IPS-15b (cell line): ENCODE measurements around the gene ZNF778.
"Not testable (repeated sequence)": the region's sequence is repeated elsewhere in the genome, so short reads cannot be mapped to it uniquely, and the experiment has no call there.

ENCODE experiments used
- H3K27me3 ChIP-seq: one replicate; pipeline ENCODE4 v1.6.1; 2013; ENCODE audit warnings: low read length; ENCODE audit not compliant: control insufficient read depth, insufficient read depth
- H3K36me3 ChIP-seq: one replicate; pipeline ENCODE4 v1.6.1; 2013; ENCODE audit warnings: low read length; ENCODE audit not compliant: control insufficient read depth, insufficient read depth
- H3K4me1 ChIP-seq: one replicate; pipeline ENCODE4 v1.6.1; 2013; ENCODE audit warnings: mild to moderate bottlenecking, low read length; ENCODE audit not compliant: control insufficient read depth, insufficient read depth
- H3K4me3 ChIP-seq: one replicate; pipeline ENCODE4 v1.5.1; 2013; ENCODE audit warnings: low read depth, low read length
- H3K9ac ChIP-seq: one replicate; pipeline ENCODE4 v1.6.1; 2013; ENCODE audit warnings: low read depth, mild to moderate bottlenecking, low read length
- H3K9me3 ChIP-seq: one replicate; pipeline ENCODE4 v1.6.1; 2013; ENCODE audit warnings: mild to moderate bottlenecking, low read length; ENCODE audit not compliant: control insufficient read depth, insufficient read depth

Gene ZNF778

GRCh38 chr16:89191901-89192185 lies 25.7 kb upstream of the ZNF778 start:
- Histone ChIP-seq H3K36me3 (no peaks in the 10 kb centered on the region), H3K4me3 (peak overlapping the region; percentile 52), H3K9ac (no peak overlapping the region), H3K9me3 (peaks cover 3% of the 10 kb centered on the region), H3K27me3 (peaks cover 7% of the 10 kb centered on the region), H3K4me1 (no peaks in the 10 kb centered on the region)

- H3K36me3 ChIP-seq, H3K9me3 ChIP-seq, H3K4me1 ChIP-seq, H3K27me3 ChIP-seq, H3K9ac ChIP-seq: not testable (repeated sequence)
- H3K4me3 ChIP-seq: peak overlapping the region; percentile 52
Observed at GRCh38 chr16:89192186-89192955, 25.1 kb upstream of the ZNF778 start.

- H3K9me3 ChIP-seq: peaks cover 3% of the 10 kb centered on the region
- no peaks in the 10 kb centered on the region for H3K4me1 ChIP-seq
- no peaks in the 10 kb centered on the region for H3K36me3 ChIP-seq
- no peak overlapping the region for H3K9ac ChIP-seq
- peaks cover 7% of the 10 kb centered on the region for H3K27me3 ChIP-seq
- H3K4me3 ChIP-seq: peak overlapping the region; percentile 22
Observed at GRCh38 chr16:89192956-89193575, 24.4 kb upstream of the ZNF778 start.

GRCh38 chr16:89193576-89194293 lies 23.8 kb upstream of the ZNF778 start:
- Histone ChIP-seq H3K36me3 (peaks cover 4% of the 10 kb centered on the region), H3K4me3 (peak overlapping the region; percentile 22), H3K9ac (no peak overlapping the region), H3K27me3 (peaks cover 7% of the 10 kb centered on the region), H3K9me3 (peaks cover 3% of the 10 kb centered on the region), H3K4me1 (no peaks in the 10 kb centered on the region)

- Histone ChIP-seq H3K27me3 (peaks cover 7% of the 10 kb centered on the region), H3K4me1 (no peaks in the 10 kb centered on the region), H3K36me3 (peaks cover 4% of the 10 kb centered on the region), H3K4me3 (no peak overlapping the region), H3K9me3 (peaks cover 3% of the 10 kb centered on the region), H3K9ac (no peak overlapping the region)
Observed at GRCh38 chr16:89194340-89195311, 22.9 kb upstream of the ZNF778 start.

- Histone ChIP-seq H3K36me3 (peaks cover 4% of the 10 kb centered on the region), H3K4me1 (no peaks in the 10 kb centered on the region)
Observed at GRCh38 chr16:89195521-89196171, 21.9 kb upstream of the ZNF778 start.

GRCh38 chr16:89197033-89197632 lies 20.4 kb upstream of the ZNF778 start:
- H3K36me3 ChIP-seq: peaks cover 4% of the 10 kb centered on the region
- H3K4me3 ChIP-seq: no peak overlapping the region
- no peak overlapping the region for H3K9ac ChIP-seq
- no peaks in the 10 kb centered on the region for H3K9me3 ChIP-seq
- H3K4me1 ChIP-seq: no peaks in the 10 kb centered on the region
- peaks cover 12% of the 10 kb centered on the region for H3K27me3 ChIP-seq

More at GRCh38 chr16:89195521-89196171, 21.9 kb upstream of the ZNF778 start:
- Histone ChIP-seq H3K27me3 (peaks cover 13% of the 10 kb centered on the region), H3K4me3 (no peak overlapping the region), H3K9ac (no peak overlapping the region), H3K9me3 (peaks cover 3% of the 10 kb centered on the region)

GRCh38 chr16:89197633-89198416 lies 19.7 kb upstream of the ZNF778 start:
- Histone ChIP-seq H3K9ac (no peak overlapping the region), H3K4me3 (no peak overlapping the region), H3K36me3 (peaks cover 4% of the 10 kb centered on the region), H3K27me3 (peaks cover 19% of the 10 kb centered on the region), H3K9me3 (no peaks in the 10 kb centered on the region), H3K4me1 (no peaks in the 10 kb centered on the region)

GRCh38 chr16:89198417-89199240 lies 18.9 kb upstream of the ZNF778 start:
- Histone ChIP-seq H3K36me3 (peaks cover 4% of the 10 kb centered on the region), H3K27me3 (peaks cover 27% of the 10 kb centered on the region), H3K9ac (no peak overlapping the region), H3K4me3 (no peak overlapping the region), H3K4me1 (no peaks in the 10 kb centered on the region), H3K9me3 (no peaks in the 10 kb centered on the region)
